ENCODE measurements around the gene ERCC8.

The ERCC8 gene

DNA sequence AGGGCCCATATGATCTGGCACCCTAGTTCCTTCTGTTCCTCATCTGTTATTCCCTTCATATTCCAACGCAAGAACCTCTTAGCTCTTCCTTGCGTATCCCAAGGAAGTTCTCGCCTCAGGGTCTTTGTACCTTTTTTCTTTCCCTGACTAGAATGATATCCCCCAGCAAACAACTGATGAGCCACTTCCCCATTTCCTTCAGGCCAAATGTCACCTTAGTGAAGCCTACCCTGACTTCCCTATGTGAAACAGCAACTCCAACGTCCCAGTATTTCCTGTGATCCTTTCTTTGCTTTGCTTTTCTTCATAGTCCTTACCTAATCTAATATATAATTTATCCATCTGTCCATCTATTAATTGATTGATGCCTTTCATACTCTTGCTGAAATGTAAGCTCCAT lies 47.9 kb downstream of the ERCC8 start:
- Histone ChIP-seq H3K4me2 (ENCODE audit: insufficient read depth, low read length) (no peak overlapping the region), H3K9me3 (ENCODE audit: insufficient read depth, low read length, severe bottlenecking) (no peaks in the 10 kb centered on the region), H3K27ac (ENCODE audit: low read length) (no peak overlapping the region), H3K36me3 (ENCODE audit: insufficient read depth, low read length) (peaks cover 47% of the 10 kb centered on the region; the same call in 1 of the 2 replicates), H3K9ac (ENCODE audit: low read depth, low read length) (no peak overlapping the region), H3K79me2 (ENCODE audit: insufficient read depth, low read length) (no peaks in the 10 kb centered on the region), H4K20me1 (ENCODE audit: insufficient read depth, low read length) (no peaks in the 10 kb centered on the region), H2AFZ (ENCODE audit: low read depth, low read length) (no peak overlapping the region), H3K27me3 (ENCODE audit: insufficient read depth, low read length, poor library complexity) (no peaks in the 10 kb centered on the region), H3K4me3 (ENCODE audit: low read depth in 1 of 2, low read length in 2 of 2) (no peak overlapping the region), H3K4me1 (ENCODE audit: insufficient read depth, low read length) (no peaks in the 10 kb centered on the region)
- no peak for TF ChIP-seq EZH2 (IDR thresholded peaks at IDR 0.05; ENCODE audit: borderline replicate concordance, low read depth, low read length, severe bottlenecking)
- TF ChIP-seq, protein P1, sequence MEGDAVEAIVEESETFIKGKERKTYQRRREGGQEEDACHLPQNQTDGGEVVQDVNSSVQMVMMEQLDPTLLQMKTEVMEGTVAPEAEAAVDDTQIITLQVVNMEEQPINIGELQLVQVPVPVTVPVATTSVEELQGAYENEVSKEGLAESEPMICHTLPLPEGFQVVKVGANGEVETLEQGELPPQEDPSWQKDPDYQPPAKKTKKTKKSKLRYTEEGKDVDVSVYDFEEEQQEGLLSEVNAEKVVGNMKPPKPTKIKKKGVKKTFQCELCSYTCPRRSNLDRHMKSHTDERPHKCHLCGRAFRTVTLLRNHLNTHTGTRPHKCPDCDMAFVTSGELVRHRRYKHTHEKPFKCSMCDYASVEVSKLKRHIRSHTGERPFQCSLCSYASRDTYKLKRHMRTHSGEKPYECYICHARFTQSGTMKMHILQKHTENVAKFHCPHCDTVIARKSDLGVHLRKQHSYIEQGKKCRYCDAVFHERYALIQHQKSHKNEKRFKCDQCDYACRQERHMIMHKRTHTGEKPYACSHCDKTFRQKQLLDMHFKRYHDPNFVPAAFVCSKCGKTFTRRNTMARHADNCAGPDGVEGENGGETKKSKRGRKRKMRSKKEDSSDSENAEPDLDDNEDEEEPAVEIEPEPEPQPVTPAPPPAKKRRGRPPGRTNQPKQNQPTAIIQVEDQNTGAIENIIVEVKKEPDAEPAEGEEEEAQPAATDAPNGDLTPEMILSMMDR (IDR thresholded peaks at IDR 0.05; ENCODE audit: borderline replicate concordance, extremely low read depth, low read length, poor library complexity, severe bottlenecking), result no peak
- ATAC-seq (ENCODE audit: insufficient read depth, low read depth), result no peak
- DNase-seq, result no peak

DNA sequence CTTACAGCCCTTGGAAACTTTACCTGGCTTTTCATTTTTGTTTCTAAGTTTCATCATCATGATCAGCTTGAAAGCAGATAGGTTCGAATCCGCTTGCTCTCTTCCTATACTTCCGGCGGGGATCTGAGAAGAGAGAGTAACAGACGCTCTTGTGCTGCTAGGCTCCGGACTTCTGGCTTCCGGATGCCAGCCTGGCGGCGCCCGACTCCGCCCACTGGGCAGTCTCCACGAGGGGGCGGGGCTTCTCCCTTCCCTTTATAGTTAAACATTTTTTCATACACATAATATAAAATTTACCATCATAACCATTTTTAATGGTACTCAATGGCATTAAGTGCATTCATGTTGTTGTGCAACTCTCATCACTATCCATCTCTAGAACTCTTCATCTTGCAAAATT lies 51.3 kb downstream of the ERCC8 start:
- no peaks in the 10 kb centered on the region for H3K9me3 ChIP-seq (ENCODE audit: insufficient read depth, low read length, severe bottlenecking)
- no peaks in the 10 kb centered on the region for H4K20me1 ChIP-seq (ENCODE audit: insufficient read depth, low read length)
- H2AFZ ChIP-seq (ENCODE audit: low read depth, low read length), result no peak overlapping the region
- H3K4me3 ChIP-seq (ENCODE audit: low read depth in 1 of 2, low read length in 2 of 2), result no peak overlapping the region
- H3K79me2 ChIP-seq (ENCODE audit: insufficient read depth, low read length), result no peaks in the 10 kb centered on the region
- H3K9ac ChIP-seq (ENCODE audit: low read depth, low read length), result no peak overlapping the region
- DNase-seq (no peak), ATAC-seq (ENCODE audit: insufficient read depth, low read depth) (no peak)
- H3K27ac ChIP-seq (ENCODE audit: low read length), result no peak overlapping the region
- no peak overlapping the region for H3K4me2 ChIP-seq (ENCODE audit: insufficient read depth, low read length)
- H3K27me3 ChIP-seq (ENCODE audit: insufficient read depth, low read length, poor library complexity), result no peaks in the 10 kb centered on the region
- peaks cover 42% of the 10 kb centered on the region; the same call in 1 of the 2 replicates for H3K36me3 ChIP-seq (ENCODE audit: insufficient read depth, low read length)
- no peak for TF ChIP-seq EZH2 (IDR thresholded peaks at IDR 0.05; ENCODE audit: borderline replicate concordance, low read depth, low read length, severe bottlenecking)
- TF ChIP-seq, protein P1 (IDR thresholded peaks at IDR 0.05; ENCODE audit: borderline replicate concordance, extremely low read depth, low read length, poor library complexity, severe bottlenecking), result no peak
- no peaks in the 10 kb centered on the region for H3K4me1 ChIP-seq (ENCODE audit: insufficient read depth, low read length)

DNA sequence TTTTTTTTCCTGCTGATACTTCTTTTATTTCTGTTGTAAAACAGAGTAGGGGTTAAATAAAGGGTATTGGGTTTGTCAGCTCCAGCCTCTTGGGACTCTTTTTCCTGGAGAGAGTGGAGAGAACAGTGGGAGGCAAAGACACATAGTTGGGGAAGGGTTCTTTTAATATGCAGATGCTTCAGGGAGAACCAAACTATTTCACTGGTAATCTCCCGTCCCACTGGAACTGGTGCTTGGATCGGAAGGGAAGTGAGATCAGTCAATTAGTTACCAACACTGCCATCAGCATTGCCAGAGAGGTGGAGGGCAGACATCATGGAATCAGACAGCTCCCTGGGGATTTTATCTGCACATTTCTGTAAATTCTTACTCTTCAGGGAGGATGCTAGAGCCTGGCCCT lies 53.2 kb downstream of the ERCC8 start:
- no peaks in the 10 kb centered on the region for H3K27me3 ChIP-seq (ENCODE audit: insufficient read depth, low read length, poor library complexity)
- H3K4me2 ChIP-seq (ENCODE audit: insufficient read depth, low read length), result no peak overlapping the region
- TF ChIP-seq, protein P1 (IDR thresholded peaks at IDR 0.05; ENCODE audit: borderline replicate concordance, extremely low read depth, low read length, poor library complexity, severe bottlenecking), result no peak
- TF ChIP-seq EZH2 (IDR thresholded peaks at IDR 0.05; ENCODE audit: borderline replicate concordance, low read depth, low read length, severe bottlenecking), result no peak
- no peak overlapping the region for H3K27ac ChIP-seq (ENCODE audit: low read length)
- H2AFZ ChIP-seq (ENCODE audit: low read depth, low read length), result no peak overlapping the region
- no peak overlapping the region for H3K9ac ChIP-seq (ENCODE audit: low read depth, low read length)
- H3K79me2 ChIP-seq (ENCODE audit: insufficient read depth, low read length), result no peaks in the 10 kb centered on the region
- no peak overlapping the region for H3K4me3 ChIP-seq (ENCODE audit: low read depth in 1 of 2, low read length in 2 of 2)
- H4K20me1 ChIP-seq (ENCODE audit: insufficient read depth, low read length), result no peaks in the 10 kb centered on the region
- no peaks in the 10 kb centered on the region for H3K9me3 ChIP-seq (ENCODE audit: insufficient read depth, low read length, severe bottlenecking)
- DNase-seq, result no peak
- no peak for ATAC-seq (ENCODE audit: insufficient read depth, low read depth)
- H3K4me1 ChIP-seq (ENCODE audit: insufficient read depth, low read length), result no peaks in the 10 kb centered on the region
- peaks cover 30% of the 10 kb centered on the region; the same call in 1 of the 2 replicates for H3K36me3 ChIP-seq (ENCODE audit: insufficient read depth, low read length)

Data from DND-41 (cell line).